GM12872 (cell line): ENCODE data around the gene PIP4P1.

ENCODE experiments used
- CTCF ChIP-seq: IDR thresholded peaks from 3 replicates; pipeline ENCODE4 v1.5.1; 2011; ENCODE audit warnings: low read depth, mild to moderate bottlenecking, low read length, moderate library complexity; ENCODE audit not compliant: insufficient read depth

The PIP4P1 gene

GRCh38 chr14:20436363-20436755, 24.9 kb downstream of the PIP4P1 start:
- no peak for TF ChIP-seq CTCF

- no peak for TF ChIP-seq CTCF
Observed at GRCh38 chr14:20435582-20436362, 25.5 kb downstream of the PIP4P1 start, which contains the start of gene KLHL33. KLHL33 (minus strand) TSS chr14:20436166; CDS start chr14:20435811, 355 bp downstream.

GRCh38 chr14:20434701-20435581, 26.3 kb downstream of the PIP4P1 start:
- TF ChIP-seq CTCF: no peak

GRCh38 chr14:20429801-20430669, 31.2 kb downstream of the PIP4P1 start:
- TF ChIP-seq CTCF: no peak

- no peak for TF ChIP-seq CTCF
Observed at GRCh38 chr14:20428802-20429201, 32.4 kb downstream of the PIP4P1 start.

GRCh38 chr14:20428010-20428365, 33.2 kb downstream of the PIP4P1 start:
- no peak for TF ChIP-seq CTCF
